Endothelial cell of umbilical vein (primary cell): ENCODE measurements around the gene CCR9. TPM values are rescaled to one million over a fixed set of nuclear protein-coding genes. Genes with fewer than 3 reads are reported as not detected.

Experiments
- BruUV-seq: library from RNA; stranded (reverse); fragments of 400-500 nt; replicated peaks from 2 replicates; lab custom pipeline; 2021; lab: Mats Ljungman, UMichigan
- CTCF ChIA-PET: fragments of 300-600, 350-600 bp; sonication (Branson Sonifier 250); formaldehyde crosslinking; loops from one replicate; lab custom pipeline; 2021; ENCODE audit warnings: antibody characterized with exemption, inconsistent platforms; lab: Charles Lee
- POLR2A ChIA-PET: fragments of 300-600, 350-600 bp; sonication (Branson Sonifier 250); formaldehyde crosslinking; loops from one replicate; lab custom pipeline; 2021; ENCODE audit warnings: antibody characterized with exemption, inconsistent platforms; lab: Charles Lee
- DNase-seq: peaks from one replicate; pipeline ENCODE4 v3.0.0-alpha.2; 2011; ENCODE audit warnings: low read depth, low spot score
- FAIRE-seq: peaks from 2 replicates; lab custom pipeline; 2011; peaks lifted over from hg19 to GRCh38; lab: Jason Lieb, UNC
- H2AFZ ChIP-seq: 2 replicates; pipeline ENCODE4 v1.6.0; 2012; ENCODE audit warnings: low read depth, low read length, control low read depth, inconsistent platforms
- H3K27ac ChIP-seq: 2 replicates; pipeline ENCODE4 v1.5.1; 2011; ENCODE audit warnings: low read depth, mild to moderate bottlenecking, control low read depth, low read length, moderate library complexity; ENCODE audit not compliant: insufficient read depth
- H3K27me3 ChIP-seq, 2 experiments: 2 replicates each; pipeline versions ENCODE4 v1.6.0 to v1.6.1; 2011; ENCODE audit warnings: low read length in 2 of 2, mixed read lengths in 1 of 2; ENCODE audit not compliant: control insufficient read depth in 2 of 2, insufficient read depth in 2 of 2
- H3K36me3 ChIP-seq, 2 experiments: 2 replicates in 1 of 2; 3 replicates in 1 of 2; pipeline ENCODE4 v1.5.1; 2011; ENCODE audit warnings: low read length in 2 of 2, mild to moderate bottlenecking in 1 of 2, moderate library complexity in 1 of 2; ENCODE audit not compliant: control insufficient read depth in 2 of 2, insufficient read depth in 2 of 2; ENCODE audit errors: extremely low read depth in 1 of 2
- H3K4me1 ChIP-seq: 3 replicates; pipeline ENCODE4 v1.5.1; 2011; ENCODE audit warnings: mild to moderate bottlenecking, low read length; ENCODE audit not compliant: control insufficient read depth, insufficient read depth; ENCODE audit errors: extremely low read depth
- H3K4me2 ChIP-seq: 2 replicates; pipeline ENCODE4 v1.6.1; 2011; ENCODE audit warnings: low read length, control low read depth, mixed read lengths; ENCODE audit not compliant: insufficient read depth
- H3K4me3 ChIP-seq, 3 experiments: fragments of 200-600 bp in 1 of 3; sonication (generic), shearing (Covaris generic) in 1 of 3; replicated peaks in 1 of 3; 2 replicates each; pipeline ENCODE4 v1.5.1; 2011 to 2016; ENCODE audit warnings: control low read depth in 3 of 3, low read length in 3 of 3, mild to moderate bottlenecking in 2 of 3, inconsistent platforms in 1 of 3, low read depth in 1 of 3, moderate library complexity in 1 of 3; ENCODE audit not compliant: insufficient read depth in 1 of 3
- H3K79me2 ChIP-seq: 2 replicates; pipeline ENCODE4 v1.6.0; 2012; ENCODE audit warnings: low read length, inconsistent platforms; ENCODE audit not compliant: control insufficient read depth, insufficient read depth
- H3K9ac ChIP-seq: replicated peaks from 2 replicates; pipeline ENCODE3; 2011; ENCODE audit warnings: low read length, control low read depth; ENCODE audit not compliant: insufficient read depth; ENCODE audit errors: extremely low read depth
- H3K9me1 ChIP-seq: replicated peaks from 3 replicates; pipeline ENCODE4 v1.6.0; 2011; ENCODE audit warnings: mild to moderate bottlenecking, low read length; ENCODE audit not compliant: control insufficient read depth, insufficient read depth; ENCODE audit errors: extremely low read depth
- H3K9me3 ChIP-seq: replicated peaks from 2 replicates; pipeline ENCODE4 v1.5.1; 2012; ENCODE audit warnings: low read length, inconsistent platforms; ENCODE audit not compliant: control insufficient read depth, insufficient read depth
- H4K20me1 ChIP-seq: replicated peaks from 2 replicates; pipeline ENCODE3; 2011; ENCODE audit warnings: mild to moderate bottlenecking, low read length; ENCODE audit not compliant: control insufficient read depth, insufficient read depth; ENCODE audit errors: extremely low read depth
- CTCF ChIP-seq, 2 donors: IDR thresholded peaks; 1 replicate in 1 of 2; 2 replicates in 1 of 2; pipeline ENCODE4 v1.5.1; 2011; ENCODE audit warnings: low read length in 2 of 2, mild to moderate bottlenecking in 2 of 2, moderate library complexity in 2 of 2, control low read depth in 1 of 2, inconsistent platforms in 1 of 2, low read depth in 1 of 2; ENCODE audit not compliant: insufficient read depth in 1 of 2; ENCODE audit errors: extremely low read depth in 1 of 2
- EZH2 ChIP-seq: IDR thresholded peaks from 2 replicates; pipeline ENCODE4 v1.6.1; 2012; ENCODE audit warnings: borderline replicate concordance, low read depth, mild to moderate bottlenecking, moderate library complexity, low read length, inconsistent platforms; ENCODE audit not compliant: severe bottlenecking
- FOS ChIP-seq: IDR thresholded peaks from 2 replicates; pipeline ENCODE4 v1.6.1; 2011; ENCODE audit warnings: mild to moderate bottlenecking, low read length, moderate library complexity, borderline replicate concordance; ENCODE audit not compliant: insufficient read depth
- GATA2 ChIP-seq: IDR thresholded peaks from 2 replicates; pipeline ENCODE4 v1.7.0; 2011; ENCODE audit warnings: low read depth, mild to moderate bottlenecking, moderate library complexity, mixed read lengths, low read length; ENCODE audit not compliant: insufficient read length, insufficient read depth
- JUN ChIP-seq: IDR thresholded peaks from 2 replicates; pipeline ENCODE4 v1.6.1; 2011; ENCODE audit warnings: borderline replicate concordance, low read depth; ENCODE audit not compliant: insufficient read length, insufficient read depth
- POLR2A ChIP-seq: IDR thresholded peaks from 2 replicates; pipeline ENCODE4 v1.6.1; 2012; ENCODE audit warnings: low read depth, mild to moderate bottlenecking, control low read depth, low read length
- dilution Hi-C: fragments of 300-500 bp; cut with MboI; formaldehyde crosslinking; loops from one replicate; pipeline ENCODE4 v1.15.0; 2019; ENCODE audit warnings: low sequenced_read_pairs; ENCODE audit not compliant: extremely low pct_ligation_motif_present
- intact Hi-C: fragments of 100-400 bp; cut with micrococcal nuclease; formaldehyde crosslinking; loops from one replicate; pipeline ENCODE4 v1.10.0; 2022
- polyA plus RNA-seq, 4 experiments: library from polyadenylated mRNA; depleted of rRNA in 3 of 4; stranded (reverse) in 3 of 4; unstranded in 1 of 4; fragments of >200 nt; gene quantifications; 2 replicates each; pipeline versions ENCODE4 v1.2.1 to v1.2.3, GENCODE V29; 2011 to 2012; ENCODE audit warnings: missing spikeins in 1 of 4
- total RNA-seq: library from RNA; stranded (reverse); gene quantifications from 2 replicates; pipeline ENCODE4 v1.2.3, GENCODE V29; 2021
- TF ChIP-seq, protein P1 (sequence below): IDR thresholded peaks from 2 replicates; pipeline ENCODE4 v1.6.1; 2011; ENCODE audit not compliant: insufficient read depth, insufficient read length

CCR9 gene
- total and polyA plus RNA-seq, 2 donors (not counting 3 experiments of a cell fraction or from before 2014, with no cell fraction given), result not detected

DNA sequence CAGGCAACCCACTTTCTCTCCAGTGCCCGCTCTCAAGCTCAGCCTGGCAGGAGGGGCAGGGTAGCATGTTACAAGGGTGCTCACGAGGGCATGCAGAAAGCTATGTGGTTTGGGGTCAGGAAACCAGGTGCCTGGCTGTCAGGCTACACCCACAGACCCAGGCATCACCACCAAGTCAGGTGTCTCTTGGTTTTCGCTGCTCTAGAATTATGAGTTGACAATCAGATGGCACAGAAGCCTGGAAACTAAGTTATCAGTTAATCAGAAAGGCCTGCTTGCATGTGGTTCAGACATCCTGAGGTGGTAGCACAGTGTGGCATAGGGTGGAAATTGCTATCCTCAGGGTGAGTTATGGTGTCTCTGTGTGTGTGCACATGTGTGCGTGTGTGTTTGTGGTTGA, 16.2 kb upstream of the CCR9 start:
- H3K27ac ChIP-seq, result no peak overlapping the region
- no peak overlapping the region for H2AFZ ChIP-seq
- H4K20me1 ChIP-seq, result no peaks in the 10 kb centered on the region
- TF ChIP-seq, protein P1, sequence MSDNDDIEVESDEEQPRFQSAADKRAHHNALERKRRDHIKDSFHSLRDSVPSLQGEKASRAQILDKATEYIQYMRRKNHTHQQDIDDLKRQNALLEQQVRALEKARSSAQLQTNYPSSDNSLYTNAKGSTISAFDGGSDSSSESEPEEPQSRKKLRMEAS, result no peak
- no peak for TF ChIP-seq POLR2A
- TF ChIP-seq FOS, result no peak
- dilution Hi-C loops, result no loop called here
- ChIA-PET POLR2A (no interaction called here), CTCF (no interaction called here)
- H3K4me3 ChIP-seq, result no peak overlapping the region
- H3K9me1 ChIP-seq, result no peaks in the 10 kb centered on the region
- no peaks in the 10 kb centered on the region for H3K9me3 ChIP-seq
- H3K4me2 ChIP-seq, result no peak overlapping the region
- FAIRE-seq, result no peak
- intact Hi-C loops, result no loop called here
- H3K36me3 ChIP-seq, result no peaks in the 10 kb centered on the region
- no peak overlapping the region for H3K9ac ChIP-seq
- DNase-seq, result no peak
- no TSS peak for BruUV-seq
- H3K4me1 ChIP-seq, result no peaks in the 10 kb centered on the region
- peaks cover 7 to 8% of the 10 kb centered on the region in 2 experiments for H3K27me3 ChIP-seq
- H3K79me2 ChIP-seq, result no peaks in the 10 kb centered on the region

GRCh38 chr3:45871780-45872179, 14.6 kb upstream of the CCR9 start:
- H3K4me2 ChIP-seq, result no peak overlapping the region
- no peak overlapping the region for H3K9ac ChIP-seq
- ChIA-PET POLR2A (no interaction called here), CTCF (interaction anchor here (0.8 to 1.0 kb wide), 2 partner anchors 10 to 57 kb away, joined by 3 read pairs; no protein-coding TSS in a partner anchor)
- no peak overlapping the region for H2AFZ ChIP-seq
- no peaks in the 10 kb centered on the region for H3K79me2 ChIP-seq
- H3K9me3 ChIP-seq, result no peaks in the 10 kb centered on the region
- H3K4me3 ChIP-seq, result no peak overlapping the region
- no peaks in the 10 kb centered on the region for H3K4me1 ChIP-seq
- no peaks in the 10 kb centered on the region for H4K20me1 ChIP-seq
- dilution Hi-C loops, result no loop called here
- DNase-seq (no peak), FAIRE-seq (no peak)
- TF ChIP-seq JUN, result no peak
- no peak for TF ChIP-seq GATA2
- no peak for TF ChIP-seq CTCF (IDR thresholded peaks at IDR 0.05; ENCODE audit: extremely low read depth in 1 of 2, insufficient read depth in 1 of 2, low read depth in 1 of 2, low read length in 2 of 2)
- TF ChIP-seq EZH2, result no peak
- no peaks in the 10 kb centered on the region for H3K9me1 ChIP-seq
- no peaks in the 10 kb centered on the region for H3K36me3 ChIP-seq
- intact Hi-C loops, result no loop called here
- no TSS peak for BruUV-seq
- peaks cover 5 to 8% of the 10 kb centered on the region in 2 experiments for H3K27me3 ChIP-seq
- no peak overlapping the region for H3K27ac ChIP-seq
